K562 (cell line): ENCODE data around the gene PRSS50.

Source experiments
- CHD7 ChIP-seq: fragments of 200-600 bp; sonication (generic); IDR thresholded peaks from one replicate; pipeline ENCODE4 v1.6.1; 2012; ENCODE audit warnings: mild to moderate bottlenecking, low read depth, low read length, inconsistent platforms
- E2F8 ChIP-seq: fragments of 450-650 bp; IDR thresholded peaks from 2 replicates; pipeline ENCODE4 v1.7.1; 2018; ENCODE audit warnings: mild to moderate bottlenecking, low read depth; ENCODE audit not compliant: partially characterized antibody
- ETS2 ChIP-seq: IDR thresholded peaks from 2 replicates; pipeline ENCODE4 v1.6.1; 2016; ENCODE audit warnings: borderline replicate concordance, missing genetic modification characterization, mild to moderate bottlenecking, moderate library complexity, missing compliant biosample characterization; ENCODE audit not compliant: poor library complexity, severe bottlenecking
- GMEB1 ChIP-seq: fragments of 250-450 bp; sonication (Bioruptor Pico); IDR thresholded peaks from 2 replicates; pipeline ENCODE4 v1.4.0; 2020; ENCODE audit warnings: mild to moderate bottlenecking
- HOXB6 ChIP-seq: fragments of 250-450 bp; sonication (Bioruptor Pico); IDR thresholded peaks from 2 replicates; pipeline ENCODE4 v1.5.1; 2022; ENCODE audit warnings: mild to moderate bottlenecking, borderline replicate concordance
- JUND ChIP-seq, 2 experiments: IDR thresholded peaks; 2 replicates in 1 of 2; 3 replicates in 1 of 2; pipeline ENCODE4 v1.6.1; 2011; ENCODE audit warnings: borderline replicate concordance in 2 of 2, low read depth in 2 of 2, low read length in 2 of 2, improper control_type of control experiment in 1 of 2, missing biosample characterization in 1 of 2, missing genetic modification characterization in 1 of 2, missing genetic modification reagents in 1 of 2
- NR2F6 ChIP-seq: fragments of 450-650 bp; formaldehyde crosslinking; IDR thresholded peaks from 2 replicates; pipeline ENCODE4 v1.4.0; 2020; ENCODE audit warnings: mild to moderate bottlenecking
- SMC3 ChIP-seq: conservative IDR thresholded peaks from 2 replicates; pipeline ENCODE4 v1.6.1; 2011; ENCODE audit warnings: low read depth, low read length, improper control_type of control experiment; ENCODE audit not compliant: insufficient read depth
- ZBTB33 ChIP-seq: sonication (generic); formaldehyde crosslinking; IDR thresholded peaks from 2 replicates; pipeline ENCODE4 v1.8.1; 2023; ENCODE audit warnings: mild to moderate bottlenecking, missing genetic modification reagents
- ZNF354B ChIP-seq: fragments of 250-450 bp; sonication (Bioruptor Pico); IDR thresholded peaks from 2 replicates; pipeline ENCODE4 v1.4.0; 2020
- ZNF444 ChIP-seq: fragments of 250-450 bp; sonication (Bioruptor Pico); IDR thresholded peaks from 2 replicates; pipeline ENCODE4 v1.4.0; 2020; ENCODE audit warnings: mild to moderate bottlenecking, moderate library complexity

GRCh38 chr3:46737329-46737731, 19.7 kb upstream of the PRSS50 start:
- TF ChIP-seq GMEB1 (CRISPR knock-in tag) (no peak), JUND (IDR thresholded peaks at IDR 0.05; ENCODE audit: borderline replicate concordance, low read depth, low read length) (no peak), JUND (tag; IDR thresholded peaks at IDR 0.05; ENCODE audit: borderline replicate concordance, low read depth, low read length) (no peak), NR2F6 (CRISPR knock-in tag) (no peak), ETS2 (tag) (no peak), ZBTB33 (CRISPR knock-in tag) (no peak), SMC3 (no peak), HOXB6 (no peak), CHD7 (no peak), ZNF444 (CRISPR knock-in tag) (no peak), ZNF354B (CRISPR knock-in tag) (no peak), E2F8 (no peak)
